Nephron (organoid): Measurements from ENCODE around the gene FAM83B.
"Not testable (repeated sequence)": the region's sequence is repeated elsewhere in the genome, so short reads cannot be mapped to it uniquely, and the experiment has no call there.

Source experiments
- H3K27ac Mint-ChIP-seq, 3 experiments: 2 replicates each; pipeline ENCODE4 v1.8.0; 2020; ENCODE audit warnings: mixed read lengths in 3 of 3, mild to moderate bottlenecking in 2 of 3, moderate library complexity in 1 of 3
- H3K27me3 Mint-ChIP-seq: 2 replicates; pipeline ENCODE4 v1.8.0; 2021; ENCODE audit warnings: low read depth, mild to moderate bottlenecking, moderate library complexity, mixed read lengths
- H3K36me3 Mint-ChIP-seq: 2 replicates; pipeline ENCODE4 v1.8.0; 2020; ENCODE audit warnings: low read depth, mixed read lengths
- H3K4me1 Mint-ChIP-seq: 2 replicates; pipeline ENCODE4 v1.8.0; 2020; ENCODE audit warnings: mixed read lengths
- H3K4me3 Mint-ChIP-seq, 3 experiments: 2 replicates each; pipeline ENCODE4 v1.8.0; 2020; ENCODE audit warnings: mild to moderate bottlenecking in 3 of 3, mixed read lengths in 3 of 3, moderate library complexity in 2 of 3
- H3K9me3 Mint-ChIP-seq: 2 replicates; pipeline ENCODE4 v1.8.0; 2020; ENCODE audit warnings: mixed read lengths
- CTCF ChIP-seq, 3 experiments: fragments of 200-600 bp; sonication (generic); IDR thresholded peaks; one replicate each; pipeline ENCODE4 v1.5.0; 2021; ENCODE audit warnings: antibody characterized with exemption in 3 of 3; ENCODE audit not compliant: unreplicated experiment in 3 of 3

Gene FAM83B

GRCh38 chr6:54802775-54803634 lies 43.6 kb upstream of the FAM83B start:
- Mint-ChIP-seq H3K36me3 (no peaks in the 10 kb centered on the region), H3K4me3 (no peak overlapping the region), H3K9me3 (peaks cover 4% of the 10 kb centered on the region), H3K27me3 (no peaks in the 10 kb centered on the region), H3K4me1 (peaks cover 9% of the 10 kb centered on the region), H3K27ac (no peak overlapping the region)
- no peak for TF ChIP-seq CTCF (IDR thresholded peaks at IDR 0.05; ENCODE audit: unreplicated experiment in 3 of 3)

- no peaks in the 10 kb centered on the region for H3K27me3 Mint-ChIP-seq
- H3K9me3 Mint-ChIP-seq: peaks cover 3% of the 10 kb centered on the region
- H3K4me3 Mint-ChIP-seq: no peak overlapping the region
- peaks cover 14% of the 10 kb centered on the region for H3K4me1 Mint-ChIP-seq
- no peak for TF ChIP-seq CTCF (IDR thresholded peaks at IDR 0.05; ENCODE audit: unreplicated experiment in 3 of 3)
- H3K36me3 Mint-ChIP-seq: no peaks in the 10 kb centered on the region
- H3K27ac Mint-ChIP-seq: no peak overlapping the region
Measured at GRCh38 chr6:54805077-54805476, 41.5 kb upstream of the FAM83B start.

DNA sequence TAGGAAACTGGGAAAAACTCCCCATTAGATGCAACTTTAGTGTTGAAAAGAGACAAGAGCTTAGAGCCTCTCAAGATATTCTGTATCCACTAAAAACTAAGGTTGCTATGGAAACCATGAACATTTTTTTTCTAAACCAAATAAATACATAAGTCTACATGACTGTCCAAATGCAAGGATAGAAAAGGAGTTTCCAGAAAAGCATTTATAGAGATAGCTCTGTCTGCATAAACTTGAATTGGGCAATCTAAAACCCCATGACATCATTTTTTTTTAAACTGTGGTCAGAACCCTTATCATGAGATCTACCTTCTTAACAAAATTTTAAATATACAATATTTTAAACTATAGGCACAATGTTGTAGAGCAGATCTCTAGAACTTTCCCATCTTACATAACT lies 36.4 kb upstream of the FAM83B start:
- peaks cover 5% of the 10 kb centered on the region for H3K9me3 Mint-ChIP-seq
- peaks cover 7% of the 10 kb centered on the region for H3K4me1 Mint-ChIP-seq
- no peaks in the 10 kb centered on the region for H3K27me3 Mint-ChIP-seq
- no peak overlapping the region for H3K27ac Mint-ChIP-seq
- H3K36me3 Mint-ChIP-seq: no peaks in the 10 kb centered on the region
- TF ChIP-seq CTCF (IDR thresholded peaks at IDR 0.05; ENCODE audit: unreplicated experiment in 3 of 3): no peak
- H3K4me3 Mint-ChIP-seq: no peak overlapping the region

GRCh38 chr6:54813892-54814291 lies 32.7 kb upstream of the FAM83B start:
- no peaks in the 10 kb centered on the region for H3K36me3 Mint-ChIP-seq
- no peak overlapping the region for H3K4me3 Mint-ChIP-seq
- peaks cover 5% of the 10 kb centered on the region for H3K9me3 Mint-ChIP-seq
- peak overlapping the region in 1 of 3 experiments; percentile 33 for H3K27ac Mint-ChIP-seq
- TF ChIP-seq CTCF (IDR thresholded peaks at IDR 0.05; ENCODE audit: unreplicated experiment in 3 of 3): no peak
- H3K27me3 Mint-ChIP-seq: no peaks in the 10 kb centered on the region
- H3K4me1 Mint-ChIP-seq: peaks cover 4% of the 10 kb centered on the region

- H3K27me3 Mint-ChIP-seq: no peaks in the 10 kb centered on the region
- no peaks in the 10 kb centered on the region for H3K4me1 Mint-ChIP-seq
- H3K36me3 Mint-ChIP-seq: no peaks in the 10 kb centered on the region
- TF ChIP-seq CTCF (IDR thresholded peaks at IDR 0.05; ENCODE audit: unreplicated experiment in 3 of 3): no peak
- H3K9me3 Mint-ChIP-seq: peaks cover 6% of the 10 kb centered on the region
- no peak overlapping the region for H3K4me3 Mint-ChIP-seq
- H3K27ac Mint-ChIP-seq: no peak overlapping the region
Measured at GRCh38 chr6:54817236-54817635, 29.3 kb upstream of the FAM83B start.

- H3K4me3 Mint-ChIP-seq: no peak overlapping the region
- TF ChIP-seq CTCF (IDR thresholded peaks at IDR 0.05; ENCODE audit: unreplicated experiment in 3 of 3): no peak
- H3K27me3 Mint-ChIP-seq: no peaks in the 10 kb centered on the region
- peaks cover 3% of the 10 kb centered on the region for H3K9me3 Mint-ChIP-seq
- H3K36me3 Mint-ChIP-seq: no peaks in the 10 kb centered on the region
- no peak overlapping the region for H3K27ac Mint-ChIP-seq
- H3K4me1 Mint-ChIP-seq: no peaks in the 10 kb centered on the region
Measured at GRCh38 chr6:54817834-54818233, 28.7 kb upstream of the FAM83B start.

DNA sequence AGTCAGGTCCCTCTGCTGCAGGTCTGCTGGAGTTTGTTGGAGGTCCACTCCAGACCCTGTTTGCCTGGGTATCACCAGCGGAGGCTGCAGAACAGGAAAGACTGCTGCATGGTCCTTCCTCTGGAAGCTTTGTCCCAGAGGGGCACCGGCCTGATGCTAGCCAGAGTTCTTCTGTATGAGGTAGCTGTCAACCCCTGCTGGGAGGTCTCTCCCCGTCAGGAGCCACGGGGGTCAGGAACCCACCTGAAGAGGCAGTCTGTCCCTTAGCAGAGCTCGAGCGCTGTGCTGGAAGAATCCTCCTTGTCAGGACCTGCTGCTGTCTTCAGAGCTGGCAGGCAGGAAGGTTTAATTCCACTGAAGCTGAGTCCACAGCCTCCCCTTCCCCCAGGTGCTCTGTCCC lies 22.3 kb upstream of the FAM83B start:
- not testable (repeated sequence) for H3K4me3 Mint-ChIP-seq, H3K36me3 Mint-ChIP-seq, H3K27ac Mint-ChIP-seq, H3K4me1 Mint-ChIP-seq, H3K9me3 Mint-ChIP-seq, H3K27me3 Mint-ChIP-seq
